H1 (cell line): ENCODE measurements around the gene LYPD6B. TPM values are rescaled to one million over a fixed set of nuclear protein-coding genes. Genes with fewer than 3 reads are reported as not detected.

Source experiments
- CTCF ChIA-PET: fragments of 300-600 bp; sonication (Branson Sonifier 250); formaldehyde crosslinking; loops from one replicate; lab custom pipeline; 2021; ENCODE audit not compliant: partially characterized antibody; lab: Charles Lee
- POLR2A ChIA-PET: fragments of 300-600 bp; sonication (Branson Sonifier 250); formaldehyde crosslinking; loops from one replicate; lab custom pipeline; 2021; ENCODE audit warnings: inconsistent platforms; ENCODE audit not compliant: partially characterized antibody; lab: Charles Lee
- DNase-seq, 2 experiments: peaks; one replicate each; pipeline versions ENCODE4 v3.0.0 to v3.0.0-alpha.2; 2010 to 2022; ENCODE audit warnings: low spot score in 2 of 2, low read depth in 1 of 2, mixed read lengths in 1 of 2
- FAIRE-seq: peaks from 2 replicates; lab custom pipeline; 2011; peaks lifted over from hg19 to GRCh38; lab: Jason Lieb, UNC
- H2AFZ ChIP-seq: 2 replicates; pipeline ENCODE4 v1.8.1; 2012; ENCODE audit warnings: low read length, inconsistent platforms
- H2AK5ac ChIP-seq: 2 replicates; pipeline ENCODE4 v1.6.1; 2013; ENCODE audit warnings: low read depth, low read length
- H2BK120ac ChIP-seq: replicated peaks from 2 replicates; pipeline ENCODE3; 2013; ENCODE audit warnings: low read depth, low read length, inconsistent platforms
- H2BK12ac ChIP-seq: 2 replicates; pipeline ENCODE4 v1.6.1; 2013; ENCODE audit warnings: low read depth, low read length
- H2BK15ac ChIP-seq: 2 replicates; pipeline ENCODE4 v1.6.1; 2013; ENCODE audit warnings: low read length
- H2BK20ac ChIP-seq: 2 replicates; pipeline ENCODE4 v1.6.1; 2013; ENCODE audit warnings: low read length
- H2BK5ac ChIP-seq: 2 replicates; pipeline ENCODE4 v1.6.1; 2013; ENCODE audit warnings: low read depth, low read length
- H3K14ac ChIP-seq: 2 replicates; pipeline ENCODE4 v1.6.1; 2013; ENCODE audit warnings: inconsistent platforms; ENCODE audit not compliant: insufficient read length
- H3K18ac ChIP-seq: 2 replicates; pipeline ENCODE4 v1.6.1; 2013; ENCODE audit warnings: low read length; ENCODE audit errors: extremely low read depth
- H3K23ac ChIP-seq: 2 replicates; pipeline ENCODE4 v1.6.1; 2013; ENCODE audit warnings: inconsistent platforms; ENCODE audit not compliant: insufficient read length
- H3K23me2 ChIP-seq: 2 replicates; pipeline ENCODE4 v1.6.1; 2013; ENCODE audit warnings: low read depth, low read length
- H3K27ac ChIP-seq: 2 replicates; pipeline ENCODE4 v1.6.1; 2011; ENCODE audit warnings: low read depth, low read length, inconsistent platforms
- H3K27me3 ChIP-seq, 4 experiments: replicated peaks in 1 of 4; 1 replicate in 1 of 4; 2 replicates in 3 of 4; pipeline versions ENCODE4 v1.6.1 to v1.8.1; 2011 to 2013; ENCODE audit warnings: low read length in 3 of 4, mild to moderate bottlenecking in 3 of 4, inconsistent platforms in 2 of 4, mixed read lengths in 2 of 4, moderate library complexity in 1 of 4; ENCODE audit not compliant: control insufficient read depth in 3 of 4, insufficient read depth in 3 of 4; ENCODE audit errors: extremely low read depth in 1 of 4
- H3K36me3 ChIP-seq, 4 experiments: 2 replicates each; pipeline versions ENCODE4 v1.6.1 to v1.8.1; 2011 to 2013; ENCODE audit warnings: mild to moderate bottlenecking in 4 of 4, low read length in 3 of 4, moderate library complexity in 2 of 4, control low read depth in 1 of 4, inconsistent platforms in 1 of 4; ENCODE audit not compliant: insufficient read depth in 4 of 4, control insufficient read depth in 2 of 4
- H3K4ac ChIP-seq: replicated peaks from 2 replicates; pipeline ENCODE3; 2013; ENCODE audit warnings: low read length, low read depth, mixed read lengths, inconsistent platforms; ENCODE audit not compliant: insufficient read length
- H3K4me1 ChIP-seq, 4 experiments: replicated peaks in 1 of 4; 1 replicate in 1 of 4; 2 replicates in 3 of 4; pipeline versions ENCODE4 v1.6.1 to v1.8.1; 2011 to 2013; ENCODE audit warnings: low read length in 3 of 4, inconsistent platforms in 2 of 4, mixed read lengths in 1 of 4; ENCODE audit not compliant: insufficient read depth in 4 of 4, control insufficient read depth in 3 of 4
- H3K4me2 ChIP-seq, 2 experiments: 2 replicates each; pipeline versions ENCODE4 v1.6.1 to v1.8.1; 2011 to 2013; ENCODE audit warnings: low read depth in 2 of 2, low read length in 2 of 2, control low read depth in 1 of 2, inconsistent platforms in 1 of 2, mild to moderate bottlenecking in 1 of 2; ENCODE audit not compliant: insufficient read depth in 1 of 2
- H3K4me3 ChIP-seq, 4 experiments: fragments of 200-600, 300-600 bp in 1 of 4; sonication (generic), shearing (Covaris generic), sonication (Bioruptor Twin) in 1 of 4; 2 replicates each; pipeline versions ENCODE4 v1.5.1 to v1.8.1; 2011 to 2016; ENCODE audit warnings: low read length in 4 of 4, low read depth in 3 of 4, control low read depth in 2 of 4, inconsistent platforms in 2 of 4, mild to moderate bottlenecking in 2 of 4, mixed read lengths in 1 of 4, moderate library complexity in 1 of 4; ENCODE audit not compliant: insufficient read depth in 2 of 4; ENCODE audit errors: extremely low read depth in 1 of 4
- H3K56ac ChIP-seq: replicated peaks from 2 replicates; pipeline ENCODE3; 2013; ENCODE audit warnings: low read depth, mild to moderate bottlenecking, mixed read lengths, low read length, inconsistent platforms; ENCODE audit not compliant: insufficient read length
- H3K79me1 ChIP-seq: 2 replicates; pipeline ENCODE4 v1.6.1; 2013; ENCODE audit warnings: low read depth, low read length, control low read depth
- H3K79me2 ChIP-seq, 2 experiments: 2 replicates each; pipeline versions ENCODE4 v1.6.1 to v1.8.1; 2012 to 2013; ENCODE audit warnings: low read length in 2 of 2, mild to moderate bottlenecking in 2 of 2, inconsistent platforms in 1 of 2; ENCODE audit not compliant: insufficient read depth in 2 of 2, control insufficient read depth in 1 of 2
- H3K9ac ChIP-seq, 4 experiments: replicated peaks in 1 of 4; 1 replicate in 1 of 4; 2 replicates in 3 of 4; pipeline versions ENCODE4 v1.6.1 to v1.8.1; 2011 to 2013; ENCODE audit warnings: low read depth in 3 of 4, low read length in 3 of 4, control low read depth in 2 of 4, mild to moderate bottlenecking in 2 of 4, moderate library complexity in 2 of 4, inconsistent platforms in 1 of 4; ENCODE audit errors: extremely low read depth in 1 of 4
- H3K9me3 ChIP-seq, 2 experiments: 2 replicates each; pipeline versions ENCODE4 v1.6.1 to v1.8.1; 2012 to 2013; ENCODE audit warnings: mild to moderate bottlenecking in 2 of 2, moderate library complexity in 2 of 2, control low read depth in 1 of 2, inconsistent platforms in 1 of 2, low read depth in 1 of 2, low read length in 1 of 2, mixed read lengths in 1 of 2; ENCODE audit not compliant: insufficient read depth in 2 of 2
- H4K20me1 ChIP-seq, 2 experiments: replicated peaks in 1 of 2; 2 replicates each; pipeline versions ENCODE3 to v1.8.1; 2011 to 2013; ENCODE audit warnings: inconsistent platforms in 2 of 2, low read length in 2 of 2, mild to moderate bottlenecking in 1 of 2; ENCODE audit not compliant: insufficient read depth in 2 of 2, control insufficient read depth in 1 of 2
- H4K5ac ChIP-seq: 2 replicates; pipeline ENCODE4 v1.6.1; 2013; ENCODE audit warnings: low read length, low read depth, mixed read lengths, inconsistent platforms; ENCODE audit not compliant: insufficient read length
- H4K8ac ChIP-seq: 2 replicates; pipeline ENCODE4 v1.8.0; 2013; ENCODE audit warnings: mild to moderate bottlenecking, moderate library complexity, low read length, inconsistent platforms; ENCODE audit not compliant: insufficient read depth; ENCODE audit errors: extremely low read depth
- H4K91ac ChIP-seq: replicated peaks from 2 replicates; pipeline ENCODE3; 2013; ENCODE audit warnings: low read length, mixed read lengths, inconsistent platforms; ENCODE audit not compliant: insufficient read length
- ATF2 ChIP-seq: IDR thresholded peaks from 2 replicates; pipeline ENCODE4 v1.6.1; 2012; ENCODE audit warnings: low read length, inconsistent platforms
- PHF8 ChIP-seq: fragments of 200-600 bp; sonication (generic); conservative IDR thresholded peaks from 2 replicates; pipeline ENCODE4 v1.7.1; 2012; ENCODE audit warnings: low read depth, mild to moderate bottlenecking, inconsistent platforms, low read length, moderate library complexity
- WGBS, 2 experiments: shearing (Covaris generic) in 1 of 2; methylation state at CpG; one replicate each; pipeline versions ENCODE4 v1.1.6 to v1.1.7; 2013 to 2015; ENCODE audit warnings: low lambda C conversion rate in 2 of 2, mixed read lengths in 2 of 2, inconsistent platforms in 1 of 2, low coverage in 1 of 2, missing lambda C conversion rate in 1 of 2; ENCODE audit not compliant: insufficient replicate concordance in 2 of 2, insufficient coverage in 1 of 2, insufficient read length in 1 of 2; ENCODE audit errors: extremely low coverage in 1 of 2, missing lambda C conversion rate in 1 of 2; 5-methylcytosine and 5-hydroxymethylcytosine counted together
- polyA plus RNA-seq, 7 experiments: library from polyadenylated mRNA; depleted of rRNA in 3 of 7; stranded (reverse) in 5 of 7; unstranded in 2 of 7; fragments of >200 nt in 5 of 7; fragments of 200-250 nt in 2 of 7; gene quantifications; 1 replicate in 5 of 7; 2 replicates in 1 of 7; 4 replicates in 1 of 7; pipeline versions ENCODE4 v1.2.1 to v1.2.3, GENCODE V29; 2011 to 2013; ENCODE audit warnings: missing spikeins in 2 of 7, mixed read lengths in 2 of 7
- total RNA-seq: library from RNA; stranded (reverse); fragmentation: NEBNext Ultra II Directional; extraction: Animal tissue kit (Norgen Biotek cat#: 25700); gene quantifications from 2 replicates; pipeline ENCODE4 v1.2.1, GENCODE V29; 2021

The LYPD6B gene
- total and polyA plus RNA-seq, 2 of the 8 experiments (the other 6 are each of a cell fraction or from before 2014, with no cell fraction given): 2.2 to 3.5 TPM

- CTCF ChIA-PET: interaction anchor here (1.4 kb wide), 1 partner anchor 123 kb away, joined by 3 read pairs; no protein-coding TSS in a partner anchor
- TF ChIP-seq ATF2 (no peak), PHF8 (no peak)
Observed at GRCh38 chr2:149161481-149162225, 123.2 kb downstream of the LYPD6B start.

More at GRCh38 chr2:149161481-149162225, 123.2 kb downstream of the LYPD6B start:
- no peaks in the 10 kb centered on the region for H3K9me3 ChIP-seq
- no peaks in the 10 kb centered on the region for H4K20me1 ChIP-seq
- H3K4me1 ChIP-seq: peaks cover 0 to 9% (median 0%) of the 10 kb centered on the region in 4 experiments; a peak in 2 of 7 replicates
- FAIRE-seq: no peak
- H4K5ac ChIP-seq: no peak overlapping the region
- no peaks in the 10 kb centered on the region for H3K36me3 ChIP-seq
- H3K56ac ChIP-seq: no peak overlapping the region
- POLR2A ChIA-PET: no interaction called here
- H2BK15ac ChIP-seq: no peak overlapping the region
- no peak overlapping the region for H3K9ac ChIP-seq
- no peak overlapping the region for H3K4ac ChIP-seq
- H3K27me3 ChIP-seq: no peaks in the 10 kb centered on the region
- no peak overlapping the region for H2AFZ ChIP-seq
- H2BK5ac ChIP-seq: no peak overlapping the region
- H3K4me3 ChIP-seq: no peak overlapping the region
- no peak overlapping the region for H2AK5ac ChIP-seq
- H3K79me2 ChIP-seq: no peaks in the 10 kb centered on the region
- no peak overlapping the region for H2BK20ac ChIP-seq
- no peak overlapping the region for H2BK120ac ChIP-seq
- no peak overlapping the region for H4K91ac ChIP-seq
- H3K4me2 ChIP-seq: no peak overlapping the region
- no peak overlapping the region for H3K14ac ChIP-seq
- no peaks in the 10 kb centered on the region for H3K79me1 ChIP-seq
- no peak overlapping the region for H3K18ac ChIP-seq
- H3K23me2 ChIP-seq: no peaks in the 10 kb centered on the region
- H3K27ac ChIP-seq: no peak overlapping the region
- WGBS, 2 experiments: 88% methylated on average over 5 of the region's 5 CpGs; no CpG with 5 or more reads in 1 of the 2 experiments
- H4K8ac ChIP-seq: no peak overlapping the region
- H2BK12ac ChIP-seq: no peak overlapping the region; the same call in 1 of the 2 replicates
- H3K23ac ChIP-seq: no peak overlapping the region
- DNase-seq: no peak
